NCI-H524 treated with DMSO at 0.1 percent for 48 hours (cell line): ENCODE data around the gene GLYATL3.

Source experiments
- DNase-seq: peaks from one replicate; lab custom pipeline; 2025; lab: John Stamatoyannopoulos, UW

Gene GLYATL3

GRCh38 chr6:49548613-49549304 is 49.0 kb downstream of the GLYATL3 start:
- no peak for DNase-seq

DNA sequence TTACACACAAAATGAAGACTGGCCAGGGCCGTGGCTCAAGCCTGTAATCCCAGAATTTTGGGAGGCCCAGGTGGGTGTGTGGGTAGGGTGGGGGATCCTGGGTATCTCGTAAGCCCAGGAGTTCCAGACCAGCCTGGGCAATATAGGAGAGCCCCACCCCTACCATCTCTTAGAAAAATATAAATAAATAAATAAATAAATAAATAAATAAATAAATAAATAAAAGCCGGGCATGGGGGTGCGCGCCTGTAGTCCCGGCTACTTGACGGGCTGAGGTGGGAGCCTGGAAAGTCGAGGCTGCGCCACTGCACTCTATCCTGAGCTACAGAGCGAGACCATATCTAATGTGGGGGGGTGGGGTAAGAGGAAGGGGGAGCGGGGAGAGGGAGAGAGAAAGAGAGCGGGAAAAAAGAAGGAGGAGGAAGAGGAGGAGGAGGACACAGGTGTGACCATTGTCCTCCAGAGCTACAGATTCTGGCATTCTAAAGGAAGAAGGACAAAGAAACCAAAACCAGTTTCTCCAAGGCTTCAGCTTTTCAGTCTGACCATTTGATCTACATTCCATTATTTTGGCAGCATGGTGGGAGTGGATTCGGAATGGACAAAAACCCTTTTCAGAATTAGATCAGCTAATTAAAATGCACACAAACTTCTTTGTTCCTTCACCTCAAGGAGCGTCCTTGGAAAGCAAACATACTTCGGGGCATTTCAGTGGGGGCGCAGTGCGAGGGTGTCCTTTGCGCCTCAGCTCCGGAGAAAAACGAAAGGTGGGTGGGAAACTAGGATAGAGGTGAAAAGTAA is 50.2 kb downstream of the GLYATL3 start:
- no peak for DNase-seq

DNA sequence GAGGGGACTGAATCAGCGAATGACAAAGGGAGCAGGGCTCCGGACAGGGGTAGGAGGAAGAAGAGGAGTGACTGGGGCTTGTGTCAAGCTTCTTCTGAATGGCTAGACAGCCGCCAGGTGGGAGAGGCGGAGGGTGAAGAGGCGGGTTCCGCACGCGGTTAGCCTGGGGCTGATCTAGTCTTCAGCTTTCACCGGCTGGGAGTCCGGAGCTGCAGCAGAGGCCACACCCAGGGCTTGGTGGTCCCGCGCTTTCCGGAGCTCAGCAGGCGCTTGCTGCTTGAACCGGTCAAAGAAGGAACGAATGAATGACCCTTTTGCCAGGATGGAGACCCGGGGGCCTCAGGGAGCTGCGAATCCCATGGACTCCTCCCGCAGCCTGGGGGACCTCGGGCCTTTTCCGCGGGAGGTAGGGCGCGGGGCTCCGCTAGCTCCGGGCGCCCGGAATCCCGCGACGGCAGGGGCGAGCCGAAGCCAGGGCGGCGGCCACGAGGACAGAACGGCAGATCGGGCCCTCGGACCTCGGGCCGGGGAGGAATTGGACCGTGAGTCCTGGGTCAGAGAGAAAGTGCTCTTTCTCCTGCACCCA is 50.9 kb downstream of the GLYATL3 start, which contains the start of gene C6orf141:
Gene C6orf141, plus strand, starts transcription at position 177 of the 586 bp plus-strand sequence. Its CDS starts 125 bp downstream, at position 302.
- no peak for DNase-seq

- no peak for DNase-seq
Observed at GRCh38 chr6:49551078-49551865, 51.5 kb downstream of the GLYATL3 start.

GRCh38 chr6:49551866-49552129 is 52.1 kb downstream of the GLYATL3 start:
- no peak for DNase-seq

DNA sequence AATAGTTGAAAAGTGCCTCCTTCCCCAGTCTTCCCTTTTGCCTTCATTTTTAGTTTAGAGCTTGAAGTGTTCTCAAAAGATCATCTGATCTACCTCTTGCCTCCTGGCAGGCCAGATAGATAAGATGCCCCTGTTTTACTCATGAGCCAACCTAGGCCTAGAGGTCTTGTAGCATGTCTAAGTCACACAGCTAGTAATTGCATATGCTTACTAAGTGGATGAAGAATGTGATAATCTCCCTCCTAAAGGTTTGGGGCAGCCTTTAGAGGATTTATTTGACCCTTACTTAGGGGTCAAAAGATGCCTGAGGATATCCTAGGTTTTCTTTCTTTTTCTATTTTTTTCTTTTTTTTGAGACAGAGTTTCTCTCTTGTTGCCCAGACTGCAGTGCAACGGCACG is 52.9 kb downstream of the GLYATL3 start:
- no peak for DNase-seq

DNA sequence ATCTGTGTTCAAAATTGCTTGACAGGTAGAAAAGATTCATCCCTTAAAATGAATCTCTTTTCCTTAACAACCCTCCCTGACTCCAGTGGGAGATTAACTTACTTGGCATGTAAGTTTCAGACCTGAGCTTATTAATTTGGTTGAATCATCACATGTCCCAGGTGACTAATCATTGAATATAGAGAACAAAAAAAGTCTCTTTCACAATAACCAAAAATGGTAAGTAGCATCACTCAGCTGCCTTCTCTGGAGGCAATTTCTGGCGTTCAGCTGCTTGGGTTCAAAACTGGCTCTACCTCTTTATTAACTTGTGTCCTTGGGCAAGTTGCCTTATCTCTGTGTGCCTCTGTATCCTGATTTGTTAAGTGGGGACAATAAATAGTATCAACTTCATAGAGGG is 53.7 kb downstream of the GLYATL3 start:
- no peak for DNase-seq

GRCh38 chr6:49555951-49556350 is 56.2 kb downstream of the GLYATL3 start:
- no peak for DNase-seq

- no peak for DNase-seq
Observed at GRCh38 chr6:49556429-49556837, 56.7 kb downstream of the GLYATL3 start.

GRCh38 chr6:49557177-49557576 is 57.5 kb downstream of the GLYATL3 start:
- DNase-seq, result no peak

DNA sequence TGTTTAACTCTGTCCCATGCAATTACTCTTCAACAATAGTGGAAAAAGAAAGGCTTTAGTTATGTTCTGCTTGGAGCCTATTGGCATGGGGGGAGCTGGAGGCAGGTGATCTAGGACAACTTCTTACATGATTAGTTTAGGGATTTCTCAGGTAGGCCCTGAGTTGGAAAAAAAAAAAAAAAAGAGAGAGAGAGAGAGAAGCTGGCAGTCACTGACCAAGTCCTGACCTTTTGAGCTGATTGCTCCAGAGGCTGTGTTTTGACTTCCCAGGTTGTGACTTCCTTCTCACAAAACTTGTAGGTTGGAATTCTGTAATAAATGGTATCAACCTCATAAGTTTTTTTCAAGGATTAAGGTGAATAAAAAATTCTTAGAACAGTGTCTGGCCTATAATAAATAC is 58.5 kb downstream of the GLYATL3 start:
- no peak for DNase-seq

DNA sequence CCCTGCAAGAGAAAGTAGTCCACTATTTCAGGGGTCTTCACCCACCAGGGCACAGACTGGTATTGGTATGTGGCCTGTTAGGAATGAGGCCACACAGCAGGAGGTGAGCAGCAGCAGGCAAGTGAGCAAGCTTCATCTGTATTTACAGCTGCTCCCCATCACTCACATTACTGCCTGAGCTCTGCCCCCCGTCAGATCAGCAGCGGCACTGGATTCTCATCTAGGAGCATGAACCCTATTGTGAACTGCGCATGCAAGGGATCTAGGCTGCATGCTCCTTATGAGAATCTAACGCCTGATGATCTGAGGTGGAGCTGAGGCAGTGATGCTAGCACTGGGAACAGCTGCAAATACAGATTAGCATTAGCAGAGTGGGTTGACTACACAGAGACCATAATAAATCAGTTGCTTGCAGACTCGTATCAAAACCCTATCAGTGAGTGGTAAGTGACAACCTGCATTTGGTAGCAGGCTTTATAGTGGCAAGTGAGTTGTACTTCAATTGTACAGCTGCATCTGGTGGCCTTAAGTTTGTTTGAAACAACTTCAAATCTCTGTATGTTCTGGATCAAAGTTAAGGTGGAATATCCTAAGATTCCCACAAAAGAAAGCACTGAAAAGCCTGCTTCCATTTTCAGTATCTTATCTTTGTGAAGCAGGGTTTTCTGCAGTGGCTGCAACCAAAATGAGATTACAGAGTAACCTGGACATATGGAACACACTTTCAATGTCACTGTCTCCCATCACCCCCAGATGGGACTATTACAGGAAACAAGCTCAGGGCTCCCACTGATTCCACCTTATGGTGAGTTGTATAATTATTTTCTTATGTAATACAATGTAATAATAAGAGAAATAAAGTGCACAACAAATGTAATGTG is 63.5 kb downstream of the GLYATL3 start:
- DNase-seq, result no peak

DNA sequence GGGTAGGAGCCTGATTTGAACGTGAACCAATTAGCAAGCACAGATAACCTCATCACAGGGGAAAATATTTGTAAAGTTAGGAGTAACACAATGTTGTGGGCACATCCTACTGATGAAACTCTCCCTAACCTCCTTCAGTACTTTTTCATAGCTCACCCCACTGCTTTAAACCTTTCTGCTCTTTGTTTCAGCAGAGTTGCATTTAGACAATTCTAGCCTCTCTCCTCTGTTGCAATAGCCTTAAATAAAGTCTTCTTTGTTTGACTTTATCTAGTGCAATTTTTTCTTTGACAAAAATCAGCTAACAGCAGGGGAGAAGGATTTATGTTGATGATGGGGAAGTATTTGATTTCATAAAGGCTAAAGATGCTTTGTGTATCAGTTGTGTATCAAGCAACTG is 64.8 kb downstream of the GLYATL3 start:
- DNase-seq, result no peak

GRCh38 chr6:49565261-49565660 is 65.5 kb downstream of the GLYATL3 start:
- DNase-seq, result no peak

DNA sequence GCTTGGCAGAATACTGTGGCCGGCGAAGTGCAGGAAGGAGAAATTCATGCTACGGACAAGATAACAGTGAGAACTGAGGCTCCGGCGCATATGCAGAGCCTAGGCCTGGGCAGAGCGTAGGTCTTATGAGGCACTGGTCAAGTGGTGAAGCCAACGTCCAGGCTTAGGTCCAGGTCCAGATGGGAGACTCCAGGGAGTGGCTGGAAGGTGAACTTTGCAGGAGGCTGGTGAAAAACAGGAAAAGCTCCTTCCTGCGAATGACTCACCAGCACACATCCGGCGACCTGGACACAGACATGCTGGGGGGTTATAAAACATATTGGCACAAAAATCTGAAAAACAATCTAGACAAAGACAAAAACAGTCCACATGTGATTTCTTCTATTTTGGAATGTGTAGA is 66.1 kb downstream of the GLYATL3 start:
- no peak for DNase-seq

GRCh38 chr6:49570474-49571079 is 70.9 kb downstream of the GLYATL3 start:
- DNase-seq, result no peak

- no peak for DNase-seq
Observed at GRCh38 chr6:49576618-49577017, 76.9 kb downstream of the GLYATL3 start.
